Muscle layer of colon (tissue), 2 donors: Measurements from ENCODE around the gene ITPRIPL1.

ENCODE experiments used
- H3K27ac ChIP-seq: one replicate; pipeline ENCODE4 v1.7.0; 2013; ENCODE audit warnings: low read depth, mild to moderate bottlenecking, low read length, moderate library complexity
- H3K27me3 ChIP-seq, 2 donors: one replicate each; pipeline ENCODE4 v1.7.0; 2013; ENCODE audit warnings: low read length in 2 of 2, mild to moderate bottlenecking in 2 of 2; ENCODE audit not compliant: insufficient read depth in 2 of 2, control insufficient read depth in 1 of 2
- H3K36me3 ChIP-seq: one replicate; pipeline ENCODE4 v1.7.0; 2013; ENCODE audit warnings: mild to moderate bottlenecking, low read length; ENCODE audit not compliant: insufficient read depth
- H3K4me1 ChIP-seq: one replicate; pipeline ENCODE4 v1.7.0; 2013; ENCODE audit warnings: mild to moderate bottlenecking, low read length; ENCODE audit not compliant: insufficient read depth
- H3K4me3 ChIP-seq, 2 donors: one replicate each; pipeline ENCODE4 v1.7.0; 2013; ENCODE audit warnings: low read length in 2 of 2, low read depth in 1 of 2, mild to moderate bottlenecking in 1 of 2, moderate library complexity in 1 of 2
- H3K9ac ChIP-seq: one replicate; pipeline ENCODE4 v1.7.0; 2013; ENCODE audit warnings: low read length
- H3K9me3 ChIP-seq: one replicate; pipeline ENCODE4 v1.7.0; 2013; ENCODE audit warnings: mild to moderate bottlenecking, low read length
- donor health status: abdominal sarcoma.
- donor health status: Adenocarcinoma of cecum.

The ITPRIPL1 gene

DNA sequence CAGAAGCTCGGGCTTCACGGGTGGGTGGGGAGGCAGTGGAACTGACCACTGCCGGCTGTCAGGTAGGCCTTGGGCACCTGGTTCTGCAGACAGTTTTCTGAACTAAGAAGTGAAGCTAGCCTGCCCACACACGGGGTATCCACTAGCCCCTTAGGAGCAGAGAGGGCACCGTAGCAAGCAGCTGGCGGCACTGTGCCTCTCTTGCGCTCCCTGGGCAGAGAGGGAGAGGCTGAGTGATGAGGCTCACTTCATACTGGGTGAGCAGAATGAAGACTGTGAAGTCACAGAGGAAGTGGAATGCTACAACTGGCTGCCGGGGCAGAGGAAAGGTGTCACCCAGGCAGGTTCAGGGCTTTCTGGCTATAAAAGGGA lies 753 bp downstream of the ITPRIPL1 start:
- H3K27me3 ChIP-seq = peaks cover 33 to 52% of the 10 kb centered on the region in 2 donors

DNA sequence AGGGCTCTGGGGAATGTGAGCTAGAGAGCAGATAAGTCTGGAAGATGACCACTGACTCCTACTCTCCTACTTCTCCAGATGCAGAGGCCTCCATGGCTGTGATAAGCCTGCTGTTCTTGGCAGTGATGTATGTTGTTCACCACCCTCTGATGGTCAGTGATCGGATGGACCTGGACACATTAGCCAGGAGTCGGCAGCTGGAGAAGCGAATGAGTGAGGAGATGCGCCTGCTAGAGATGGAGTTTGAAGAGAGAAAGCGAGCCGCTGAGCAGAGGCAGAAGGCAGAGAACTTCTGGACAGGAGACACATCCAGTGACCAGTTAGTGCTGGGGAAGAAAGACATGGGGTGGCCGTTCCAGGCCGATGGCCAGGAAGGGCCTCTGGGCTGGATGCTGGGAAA lies 1.4 kb downstream of the ITPRIPL1 start:
- Histone ChIP-seq H3K4me1 (peaks cover 4% of the 10 kb centered on the region), H3K27me3 (peaks cover 29 to 47% of the 10 kb centered on the region in 2 donors), H3K36me3 (no peaks in the 10 kb centered on the region), H3K4me3 (no peak overlapping the region), H3K9ac (no peak overlapping the region), H3K9me3 (no peaks in the 10 kb centered on the region), H3K27ac (no peak overlapping the region)

More for the DNA sequence above, 753 bp downstream of the ITPRIPL1 start:
- Histone ChIP-seq H3K4me1 (peaks cover 7% of the 10 kb centered on the region), H3K9ac (no peak overlapping the region), H3K27ac (no peak overlapping the region), H3K9me3 (no peaks in the 10 kb centered on the region), H3K4me3 (peak overlapping the region in 1 of 2 donors; percentile 49), H3K36me3 (no peaks in the 10 kb centered on the region)

DNA sequence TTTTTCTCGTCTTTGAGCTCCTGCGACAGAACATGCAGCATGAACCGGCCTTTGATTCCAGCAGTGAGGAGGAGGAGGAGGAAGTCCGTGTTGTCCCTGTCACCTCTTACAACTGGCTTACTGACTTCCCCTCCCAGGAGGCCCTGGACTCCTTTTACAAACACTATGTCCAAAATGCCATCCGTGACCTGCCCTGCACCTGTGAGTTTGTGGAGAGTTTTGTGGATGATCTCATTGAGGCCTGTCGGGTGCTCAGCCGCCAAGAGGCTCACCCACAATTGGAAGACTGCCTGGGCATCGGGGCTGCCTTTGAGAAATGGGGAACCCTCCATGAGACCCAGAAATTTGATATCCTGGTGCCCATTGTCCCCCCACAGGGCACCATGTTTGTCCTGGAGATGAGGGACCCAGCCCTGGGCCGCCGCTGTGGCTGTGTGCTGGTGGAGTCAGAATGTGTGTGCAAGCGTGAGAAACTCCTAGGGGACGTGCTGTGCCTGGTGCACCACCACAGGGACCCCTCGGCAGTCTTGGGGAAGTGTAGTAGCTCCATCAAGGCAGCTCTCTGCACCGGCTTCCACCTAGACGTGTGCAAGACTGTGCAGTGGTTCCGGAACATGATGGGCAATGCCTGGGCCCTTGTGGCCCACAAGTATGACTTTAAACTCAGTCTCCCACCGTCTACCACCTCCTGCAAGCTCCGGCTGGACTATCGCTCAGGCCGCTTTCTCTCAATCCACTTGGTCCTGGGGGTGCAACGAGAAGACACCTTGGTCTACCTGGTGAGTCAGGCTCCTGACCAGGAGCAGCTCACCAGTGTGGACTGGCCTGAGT lies 2.1 kb downstream of the ITPRIPL1 start:
- Histone ChIP-seq H3K36me3 (no peaks in the 10 kb centered on the region), H3K9ac (no peak overlapping the region), H3K4me3 (no peak overlapping the region), H3K27me3 (peaks cover 29 to 40% of the 10 kb centered on the region in 2 donors), H3K4me1 (peaks cover under 1% of the 10 kb centered on the region), H3K9me3 (no peaks in the 10 kb centered on the region), H3K27ac (no peak overlapping the region)

DNA sequence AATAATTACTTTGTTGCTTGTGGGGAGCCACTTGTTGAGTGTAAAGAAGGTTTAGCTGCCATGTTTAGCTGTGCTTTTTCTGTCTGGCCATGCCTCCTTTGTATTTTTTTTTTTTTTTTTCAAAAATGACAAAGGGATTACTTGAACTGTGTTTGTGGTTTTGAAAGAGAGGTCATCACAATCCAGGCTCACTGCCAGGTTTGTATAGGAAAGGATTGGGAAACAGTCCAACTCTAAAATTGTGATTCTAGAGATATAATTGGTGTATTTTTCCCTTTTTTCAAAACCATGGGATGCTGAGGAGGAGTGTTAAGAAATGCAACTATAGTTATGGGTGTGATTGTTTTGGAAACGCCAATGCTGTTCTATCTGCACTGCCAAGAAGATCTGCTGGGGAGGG lies 4.3 kb downstream of the ITPRIPL1 start:
- no peak overlapping the region for H3K27ac ChIP-seq
- peaks cover 13 to 18% of the 10 kb centered on the region in 2 donors for H3K27me3 ChIP-seq
- H3K4me1 ChIP-seq = no peaks in the 10 kb centered on the region

DNA sequence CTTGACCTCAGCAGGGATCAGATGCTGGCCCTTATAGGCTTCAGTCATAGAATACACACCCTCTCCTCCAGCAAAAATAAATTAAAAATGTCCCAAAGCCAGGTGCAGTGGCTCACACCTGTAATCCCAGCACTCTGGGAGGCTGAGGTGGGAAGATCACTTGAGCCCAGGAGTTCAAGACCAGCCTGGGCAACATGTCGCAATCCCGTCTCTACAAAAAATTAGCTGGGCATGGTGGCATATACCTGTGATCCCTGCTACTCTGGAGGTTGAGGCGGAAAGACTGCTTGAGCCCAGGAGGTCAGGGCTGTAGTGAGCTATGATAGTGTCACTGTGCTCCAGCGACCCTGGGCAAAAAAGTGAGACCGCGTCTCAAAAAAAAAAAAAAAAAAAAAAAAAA lies 4.8 kb downstream of the ITPRIPL1 start:
- Histone ChIP-seq H3K9me3 (no peaks in the 10 kb centered on the region), H3K27me3 (peaks cover 9 to 14% of the 10 kb centered on the region in 2 donors), H3K36me3 (no peaks in the 10 kb centered on the region), H3K4me1 (peaks cover 4% of the 10 kb centered on the region), H3K9ac (no peak overlapping the region), H3K27ac (no peak overlapping the region), H3K4me3 (no peak overlapping the region)

More for the DNA sequence above, 4.3 kb downstream of the ITPRIPL1 start:
- Histone ChIP-seq H3K4me3 (no peak overlapping the region), H3K36me3 (no peaks in the 10 kb centered on the region), H3K9me3 (no peaks in the 10 kb centered on the region), H3K9ac (no peak overlapping the region)

DNA sequence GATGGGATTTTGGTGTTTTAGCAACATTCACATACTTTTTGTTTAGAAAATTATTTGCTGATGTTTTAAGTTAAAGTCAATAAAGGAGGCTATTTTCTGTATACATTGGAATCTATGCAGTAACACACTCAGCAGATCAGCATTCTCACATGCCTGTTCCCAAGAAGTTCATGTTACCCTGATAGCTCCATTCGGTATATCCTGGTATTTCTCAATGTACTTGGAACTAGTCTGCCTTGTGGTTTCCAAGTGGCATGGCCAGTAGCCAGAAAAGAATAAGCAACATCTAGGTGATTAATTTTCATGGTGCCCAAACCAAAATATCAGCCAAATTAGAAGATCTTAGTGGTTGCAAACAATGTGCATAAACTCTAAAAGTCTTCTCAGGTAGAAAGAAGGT lies 5.3 kb downstream of the ITPRIPL1 start:
- no peaks in the 10 kb centered on the region for H3K9me3 ChIP-seq
- no peak overlapping the region for H3K27ac ChIP-seq
- no peak overlapping the region for H3K9ac ChIP-seq
- H3K4me3 ChIP-seq = no peak overlapping the region
- peaks cover 6% of the 10 kb centered on the region for H3K4me1 ChIP-seq
- no peaks in the 10 kb centered on the region for H3K36me3 ChIP-seq
- H3K27me3 ChIP-seq = peaks cover 5 to 9% of the 10 kb centered on the region in 2 donors

DNA sequence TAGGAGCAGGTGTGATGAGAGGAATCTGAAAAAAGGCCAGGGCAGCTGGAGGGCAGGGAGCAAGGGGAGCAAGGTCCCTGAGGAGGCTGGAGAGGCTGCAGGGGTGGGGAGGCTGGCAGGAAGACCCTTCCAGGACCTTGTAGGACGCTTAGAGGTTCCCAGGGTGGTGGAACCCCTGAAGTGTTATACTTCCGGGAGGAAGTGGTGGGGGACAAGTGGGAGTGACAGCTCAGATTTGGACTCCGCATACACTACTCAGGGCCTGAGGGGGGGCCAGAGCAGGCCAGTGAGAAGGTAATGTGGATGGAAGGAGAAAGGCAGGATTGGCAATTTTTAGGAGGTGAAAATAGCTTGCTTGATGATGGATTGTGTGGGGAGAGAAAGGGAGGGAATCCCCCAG lies 8.6 kb downstream of the ITPRIPL1 start:
- no peaks in the 10 kb centered on the region for H3K9me3 ChIP-seq
- H3K9ac ChIP-seq = no peak overlapping the region
- H3K27me3 ChIP-seq = no peaks in the 10 kb centered on the region
- peaks cover 6% of the 10 kb centered on the region for H3K4me1 ChIP-seq
- no peak overlapping the region for H3K27ac ChIP-seq
- no peaks in the 10 kb centered on the region for H3K36me3 ChIP-seq
- H3K4me3 ChIP-seq = no peak overlapping the region

DNA sequence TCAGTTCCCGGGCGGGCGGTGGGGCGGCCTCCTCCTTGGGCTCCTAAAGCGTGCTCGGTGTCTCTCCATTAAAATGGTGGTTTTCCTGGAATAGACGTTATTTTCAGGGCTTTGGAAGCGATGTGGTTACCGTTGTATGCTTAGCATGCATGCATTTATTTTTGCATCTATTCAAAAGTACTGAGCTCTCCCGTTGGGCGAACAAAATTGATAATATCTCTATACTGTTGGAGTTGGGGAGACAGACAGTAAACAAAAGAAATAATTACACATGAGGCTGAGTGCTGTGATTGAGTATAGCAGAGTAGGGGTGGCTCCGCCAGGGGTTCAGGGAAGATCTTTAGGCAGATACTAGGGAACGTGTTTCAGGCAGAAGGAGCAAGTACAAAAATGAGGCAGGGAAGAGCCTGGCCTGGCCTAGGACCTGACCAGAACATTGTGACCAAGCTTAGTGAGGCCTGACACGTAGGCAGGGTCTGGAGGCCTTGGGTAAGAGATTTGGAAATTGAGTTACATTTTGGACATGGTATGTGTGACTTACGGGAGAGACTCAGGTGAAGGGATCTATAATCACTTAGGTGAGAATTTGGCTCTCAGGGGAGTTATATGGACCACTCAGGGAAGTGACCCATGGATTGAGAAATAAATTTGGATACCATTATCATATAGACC lies 11.1 kb downstream of the ITPRIPL1 start:
- no peak overlapping the region for H3K9ac ChIP-seq
- peak overlapping the region; percentile 58 to 75 for H3K4me3 ChIP-seq
- H3K27ac ChIP-seq = no peak overlapping the region
- H3K4me1 ChIP-seq = peaks cover 6% of the 10 kb centered on the region
- H3K36me3 ChIP-seq = no peaks in the 10 kb centered on the region
- H3K27me3 ChIP-seq = no peaks in the 10 kb centered on the region
- no peaks in the 10 kb centered on the region for H3K9me3 ChIP-seq

DNA sequence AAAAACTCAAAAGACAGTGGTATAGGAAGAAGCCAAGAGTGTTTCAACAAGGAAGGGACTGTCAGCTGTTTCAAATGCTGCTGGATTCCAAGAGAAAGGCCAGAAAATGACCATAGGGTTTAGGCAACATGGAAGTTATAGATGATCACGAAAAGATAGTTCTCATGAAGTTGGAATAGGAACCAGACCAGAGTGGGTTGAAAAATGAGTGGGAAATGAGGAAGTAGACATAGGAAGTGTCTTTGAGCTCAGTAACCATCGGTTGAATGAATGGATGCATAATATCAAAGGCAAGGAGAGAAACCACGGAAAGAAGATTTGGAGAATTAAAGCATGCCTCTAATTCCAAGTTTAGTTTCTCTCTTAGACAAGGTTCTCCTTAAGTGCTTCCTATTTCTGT lies 11.8 kb downstream of the ITPRIPL1 start:
- Histone ChIP-seq H3K4me3 (no peak overlapping the region), H3K9ac (no peak overlapping the region), H3K36me3 (no peaks in the 10 kb centered on the region), H3K27ac (no peak overlapping the region), H3K4me1 (peaks cover 6% of the 10 kb centered on the region), H3K27me3 (no peaks in the 10 kb centered on the region), H3K9me3 (no peaks in the 10 kb centered on the region)

DNA sequence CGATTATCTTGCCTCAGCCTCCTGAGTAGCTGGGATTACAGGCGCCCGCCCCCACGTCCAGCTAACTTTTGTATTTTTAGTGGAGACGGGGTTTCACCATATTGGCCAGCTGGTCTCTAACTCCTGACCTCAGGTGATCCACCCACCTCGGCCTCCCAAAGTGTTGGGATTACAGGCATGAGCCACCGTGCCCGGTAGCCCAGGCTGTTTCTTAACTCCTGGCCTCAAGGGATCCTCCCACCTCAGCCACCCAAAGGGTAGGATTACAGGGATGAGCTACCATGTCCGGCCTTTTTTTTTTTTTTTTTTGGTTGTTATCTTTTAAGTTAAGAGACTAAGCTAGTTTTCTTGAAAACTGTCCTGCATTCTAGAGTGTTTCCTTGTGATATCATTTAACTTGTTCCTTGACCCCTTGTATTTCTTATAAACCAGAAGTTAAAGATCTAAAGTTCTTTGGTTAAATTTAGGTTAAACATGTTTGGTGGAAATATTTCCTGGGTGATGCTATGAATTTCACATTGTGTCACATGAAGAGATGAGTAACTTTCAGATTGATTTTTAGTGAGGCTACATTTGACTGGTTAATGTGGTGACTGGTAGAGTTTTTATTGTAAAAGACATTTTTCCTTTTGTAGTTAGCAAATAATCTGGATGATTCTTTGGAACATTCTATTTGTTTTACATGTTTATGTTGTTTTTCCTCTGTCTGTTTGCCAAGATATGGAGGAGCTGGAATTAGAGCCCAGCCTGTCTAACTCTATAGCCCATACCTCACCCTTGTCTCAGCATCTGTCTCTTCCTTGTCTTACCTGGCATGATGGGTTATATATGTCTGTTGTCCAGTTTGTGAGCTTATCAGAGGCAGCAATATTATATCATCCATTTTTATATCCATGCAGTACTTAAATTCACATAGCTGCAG lies 15.6 kb downstream of the ITPRIPL1 start:
- Histone ChIP-seq H3K27me3 (no peaks in the 10 kb centered on the region), H3K4me3 (no peak overlapping the region), H3K4me1 (no peaks in the 10 kb centered on the region), H3K9me3 (no peaks in the 10 kb centered on the region), H3K27ac (no peak overlapping the region), H3K9ac (no peak overlapping the region), H3K36me3 (no peaks in the 10 kb centered on the region)

DNA sequence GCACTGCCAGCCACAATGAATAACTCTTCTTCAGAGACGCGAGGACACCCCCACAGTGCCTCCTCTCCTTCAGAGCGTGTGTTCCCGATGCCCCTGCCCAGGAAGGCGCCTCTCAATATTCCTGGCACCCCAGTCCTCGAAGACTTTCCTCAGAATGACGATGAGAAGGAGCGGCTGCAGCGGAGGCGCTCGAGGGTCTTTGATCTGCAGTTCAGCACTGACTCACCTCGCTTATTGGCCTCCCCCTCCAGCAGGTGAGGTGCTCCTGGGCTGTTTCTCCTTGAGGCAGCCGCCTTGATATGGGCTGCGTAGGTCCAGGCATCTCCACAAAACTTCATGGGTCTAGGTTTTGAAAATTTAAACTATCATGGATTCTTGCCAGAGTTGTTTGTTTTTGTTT lies 16.5 kb downstream of the ITPRIPL1 start:
- Histone ChIP-seq H3K9me3 (no peaks in the 10 kb centered on the region), H3K36me3 (no peaks in the 10 kb centered on the region), H3K4me1 (no peaks in the 10 kb centered on the region), H3K9ac (no peak overlapping the region), H3K27ac (no peak overlapping the region), H3K4me3 (no peak overlapping the region), H3K27me3 (no peaks in the 10 kb centered on the region)
